CD4-positive, alpha-beta T cell treated with Interleukin-15 for 4 hours (primary cell): ENCODE data around the gene SMIM33.
"Not testable (repeated sequence)": the region's sequence is repeated elsewhere in the genome, so short reads cannot be mapped to it uniquely, and the experiment has no call there.

ENCODE experiments used
- DNase-seq: peaks from one replicate; pipeline ENCODE4 v3.0.0-alpha.2; 2020; ENCODE audit warnings: low spot score

Gene SMIM33

DNA sequence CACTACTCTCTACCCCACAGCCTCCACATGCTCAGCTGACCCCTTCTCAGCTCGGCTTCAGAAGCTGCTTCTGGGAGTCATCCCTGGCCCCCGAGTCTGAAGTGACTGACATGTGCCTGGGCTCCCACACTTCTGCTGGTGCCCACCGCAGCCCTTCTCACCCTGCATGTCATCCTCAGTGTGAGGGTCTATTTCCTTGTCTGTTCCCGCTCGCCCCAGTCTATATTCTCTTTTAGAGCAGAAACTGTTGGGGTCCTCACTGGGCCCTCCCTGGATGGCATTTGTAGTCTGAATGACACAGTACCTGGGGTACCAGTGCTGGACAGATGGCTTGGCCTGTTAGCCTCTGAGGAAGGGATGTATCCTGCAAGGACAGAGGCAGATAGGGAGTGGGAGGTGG, 13.6 kb upstream of the SMIM33 start:
- no peak for DNase-seq

DNA sequence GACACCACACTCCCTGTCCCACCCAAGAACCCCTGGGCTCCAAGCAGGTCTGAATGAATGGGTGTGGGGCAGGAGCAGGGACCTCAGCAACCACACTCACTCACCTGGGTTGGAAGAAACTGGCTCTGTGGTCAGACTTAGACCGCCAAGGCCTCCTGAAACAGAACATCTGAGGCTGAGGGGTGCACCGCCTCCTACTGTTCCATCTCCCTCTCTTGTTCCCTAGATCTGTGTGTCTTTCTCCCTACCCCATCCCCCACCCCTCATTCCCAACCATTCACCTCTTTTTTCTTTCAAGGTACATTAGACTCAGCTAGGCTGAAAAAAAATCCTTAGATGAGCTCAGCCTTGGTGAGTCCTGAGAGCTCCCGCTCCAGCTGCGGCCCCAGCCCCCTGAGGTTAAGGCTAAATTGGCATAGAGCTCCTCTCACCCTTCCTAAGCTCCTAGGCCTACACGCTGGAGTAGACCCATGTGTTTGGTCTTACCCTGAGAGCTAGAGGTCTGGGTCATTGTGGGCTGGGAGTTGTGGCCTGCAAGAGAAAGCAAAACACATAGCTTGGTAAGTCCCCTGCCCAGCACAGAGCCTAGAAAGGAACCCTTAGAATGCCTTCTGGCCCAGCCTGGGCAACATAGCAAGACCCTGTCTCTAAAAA, 13.0 kb upstream of the SMIM33 start:
- DNase-seq = no peak

DNA sequence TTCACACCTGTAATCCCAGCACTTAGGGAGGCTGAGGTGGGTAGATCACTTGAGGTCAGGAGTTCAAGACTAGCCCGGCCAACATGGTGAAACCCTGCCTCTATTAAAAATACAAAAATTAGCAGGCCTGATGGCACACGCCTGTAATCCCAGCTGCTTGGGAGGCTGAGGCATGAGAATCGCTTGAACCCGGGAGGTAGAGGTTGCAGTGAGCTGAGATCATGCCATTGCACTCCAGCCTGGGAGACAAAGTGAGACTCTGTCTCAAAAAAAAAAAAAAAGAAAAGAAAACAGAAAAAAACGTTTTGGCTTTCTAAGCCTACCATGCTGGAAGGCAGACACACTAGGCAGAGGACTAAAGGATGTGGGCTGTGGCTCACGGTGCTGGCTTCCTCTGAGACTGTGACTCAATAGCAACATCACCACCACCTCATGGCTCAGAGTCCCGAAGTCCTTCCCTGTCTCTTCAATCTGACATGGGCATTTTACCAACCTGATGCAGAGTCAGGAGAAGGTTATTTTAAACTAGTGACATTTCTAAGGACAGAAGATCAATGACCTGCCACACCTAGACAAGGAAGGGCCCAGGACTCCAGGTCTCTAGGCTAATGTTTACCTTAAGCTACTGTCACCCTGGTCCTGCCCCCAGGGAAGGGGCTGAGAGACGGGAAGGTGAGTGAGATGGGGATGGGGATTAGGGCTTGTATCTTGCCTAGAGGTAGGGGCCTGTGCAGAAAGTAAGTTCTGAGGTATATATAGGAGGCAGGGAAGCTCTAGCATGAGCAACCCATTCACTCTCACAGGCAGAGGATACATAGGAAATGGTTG, 12.0 kb upstream of the SMIM33 start:
- DNase-seq = peak; percentile 86

DNA sequence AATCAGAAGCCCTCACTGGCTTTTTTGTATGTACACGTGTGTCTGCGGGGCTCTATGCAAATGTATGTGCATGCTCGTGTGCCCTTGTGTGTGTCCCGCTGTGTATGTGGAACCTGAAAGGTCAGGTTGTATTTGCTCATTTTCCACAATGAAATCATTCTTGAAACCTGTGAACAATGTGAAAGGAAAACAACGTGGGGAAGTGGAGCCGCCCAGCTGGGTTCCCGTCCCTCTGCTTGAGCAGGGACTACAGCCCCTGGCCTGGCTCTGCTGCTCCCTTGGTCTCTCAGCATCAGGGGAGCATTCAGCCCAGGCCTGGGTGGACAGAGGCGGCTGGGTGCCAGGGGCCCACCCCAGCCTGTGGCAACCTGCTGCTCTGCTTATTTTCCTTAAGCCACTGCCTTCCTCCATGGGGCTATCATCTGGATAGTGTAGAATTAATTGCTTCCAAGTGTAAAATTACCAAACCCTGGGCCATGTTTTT, 11.3 kb upstream of the SMIM33 start:
- DNase-seq = no peak

DNA sequence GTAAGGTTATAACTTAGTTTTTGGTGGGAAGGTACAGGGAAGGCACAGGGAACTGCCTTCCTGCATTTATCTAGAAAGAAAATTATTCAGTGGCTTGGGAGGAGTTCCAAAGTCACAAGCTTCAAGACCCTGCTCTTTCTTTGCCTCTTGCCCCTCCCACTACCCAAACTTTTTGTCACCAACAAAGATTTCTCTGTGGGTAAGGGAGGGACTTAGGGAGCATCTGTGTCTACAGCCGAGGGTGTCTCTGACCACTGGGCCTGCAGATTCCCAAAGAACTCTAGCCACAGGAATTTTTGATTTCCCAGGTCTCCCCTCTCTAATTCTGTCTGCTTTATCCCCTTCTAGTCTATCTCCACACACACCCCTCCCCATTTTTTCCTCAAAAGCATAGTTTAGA, 10.3 kb upstream of the SMIM33 start:
- no peak for DNase-seq

DNA sequence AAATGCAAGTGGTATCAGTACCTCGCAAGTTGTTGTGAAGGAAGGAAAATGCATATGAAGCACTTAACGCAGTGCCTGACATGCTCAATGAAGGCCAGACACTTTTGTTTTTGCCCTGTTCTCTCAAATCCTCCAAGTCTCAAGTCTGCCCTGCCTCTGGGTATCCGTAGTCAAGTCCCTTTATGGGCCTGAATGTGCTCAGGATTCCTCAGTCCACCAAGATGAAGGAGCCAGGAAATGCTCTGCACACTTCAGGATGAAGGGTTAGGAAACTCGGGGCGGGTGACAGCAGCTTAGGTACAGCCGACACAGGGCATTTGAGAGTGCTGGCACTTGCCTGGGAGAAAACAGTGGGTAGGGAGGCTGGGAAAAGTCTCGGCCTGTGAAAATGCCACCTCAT, 9.6 kb upstream of the SMIM33 start:
- no peak for DNase-seq

DNA sequence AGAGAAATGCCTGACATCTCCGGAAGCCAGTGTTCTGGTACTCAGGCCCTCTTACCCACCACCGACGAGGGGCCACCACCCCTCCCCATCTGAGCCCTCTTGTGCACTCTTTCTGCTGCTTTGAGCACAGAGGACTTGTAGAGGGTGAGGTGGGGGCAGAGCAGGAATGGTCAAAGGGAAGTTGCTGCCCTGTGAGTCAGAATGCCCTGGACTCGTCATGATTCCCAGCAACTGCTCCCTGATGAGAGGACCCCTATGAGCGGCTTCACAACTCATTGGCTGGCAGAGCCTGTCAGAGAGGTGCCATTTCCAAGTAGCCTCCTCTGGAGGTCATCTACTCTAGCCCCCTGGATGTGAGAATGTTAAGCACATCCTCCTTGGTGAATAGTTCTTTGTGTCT, 9.1 kb upstream of the SMIM33 start:
- DNase-seq = no peak

DNA sequence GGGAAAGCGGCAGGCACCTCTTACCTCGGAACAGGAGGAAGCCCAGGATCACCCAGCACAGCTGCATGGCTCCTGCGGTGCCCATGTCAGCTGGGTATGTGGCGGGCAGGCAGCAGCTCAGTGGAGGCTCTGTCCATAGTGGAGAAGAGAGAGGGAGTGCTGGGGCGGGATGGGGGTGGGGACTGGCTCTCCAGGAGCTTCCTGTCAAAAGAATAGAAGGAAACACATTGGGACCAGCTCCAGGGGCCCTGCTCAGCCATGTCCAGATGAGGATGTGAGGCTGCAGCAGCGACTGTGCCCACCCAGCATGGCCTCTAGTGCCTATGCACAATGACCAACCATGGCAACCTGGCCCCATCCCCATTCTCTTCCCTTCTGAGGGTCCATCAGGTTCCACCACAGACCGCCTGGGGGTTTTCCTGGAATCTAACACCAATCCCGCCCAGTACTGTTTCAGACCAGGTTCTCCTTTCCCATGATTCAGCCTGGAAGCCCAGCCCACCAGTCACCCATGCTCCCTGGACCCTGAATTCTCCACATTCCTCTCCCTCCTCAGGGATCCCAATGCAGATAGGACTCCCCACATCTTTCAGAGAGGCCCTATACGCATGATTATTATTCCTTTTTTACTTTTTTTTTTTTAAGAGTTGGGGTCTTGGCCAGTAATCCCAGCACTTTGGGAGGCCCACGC, 8.1 kb upstream of the SMIM33 start, which contains the start of gene ECSCR:
Gene ECSCR (minus strand): TSS at position 158 of the 691 bp plus-strand sequence. CDS start 73 bp downstream, at position 85.
- DNase-seq = no peak

DNA sequence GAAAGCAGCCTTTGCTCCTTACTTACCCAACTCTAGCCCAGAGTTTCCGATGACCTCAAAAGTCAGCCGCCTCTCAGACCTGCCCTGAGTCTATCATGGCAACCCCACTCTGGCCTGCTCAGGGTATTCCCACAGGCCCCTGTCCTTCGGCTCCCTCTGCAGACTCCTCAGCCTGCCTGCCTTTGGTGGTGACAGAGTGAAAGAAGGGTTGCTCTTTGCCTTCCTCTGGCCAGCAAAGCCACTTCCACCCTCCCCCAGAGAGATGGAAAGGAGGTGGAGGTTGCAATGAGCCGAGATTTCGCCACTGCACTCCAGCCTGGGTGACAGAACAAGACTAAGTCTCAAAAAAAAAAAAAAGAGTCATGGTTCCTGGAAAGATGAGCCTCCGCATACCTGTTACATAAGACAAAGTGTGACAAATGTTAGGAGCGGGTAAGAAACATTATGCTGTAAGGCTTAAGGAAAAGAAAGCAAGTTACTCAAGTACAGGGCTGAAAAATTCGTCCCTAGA, 2.3 kb upstream of the SMIM33 start:
- no peak for DNase-seq

DNA sequence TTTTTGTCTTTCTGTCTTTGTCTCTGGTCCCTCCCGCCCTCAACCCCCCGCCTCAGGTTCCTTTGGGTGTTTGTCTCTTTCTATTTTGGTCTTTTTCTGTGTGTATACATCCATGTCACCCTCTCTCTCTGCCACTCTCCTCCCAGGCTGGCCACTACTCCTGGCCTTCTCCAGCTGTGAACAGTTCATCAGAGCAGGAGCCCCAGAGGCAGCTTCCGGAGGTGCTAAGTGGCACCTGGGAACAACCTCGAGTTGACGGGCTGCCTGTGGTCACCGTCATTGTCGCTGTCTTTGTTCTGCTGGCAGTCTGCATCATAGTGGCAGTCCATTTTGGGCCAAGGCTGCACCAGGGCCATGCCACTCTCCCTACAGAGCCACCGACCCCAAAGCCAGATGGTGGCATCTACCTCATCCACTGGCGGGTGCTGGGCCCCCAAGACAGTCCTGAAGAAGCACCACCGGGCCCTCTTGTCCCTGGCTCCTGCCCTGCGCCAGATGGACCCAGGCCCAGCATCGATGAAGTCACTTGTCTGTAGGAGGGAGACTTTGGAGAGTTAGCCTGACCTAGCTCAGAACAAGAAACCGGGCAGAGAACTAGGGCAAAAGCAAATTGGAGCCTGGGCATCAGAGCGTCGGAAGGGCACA, 1.7 kb downstream of the SMIM33 start:
- DNase-seq = no peak

DNA sequence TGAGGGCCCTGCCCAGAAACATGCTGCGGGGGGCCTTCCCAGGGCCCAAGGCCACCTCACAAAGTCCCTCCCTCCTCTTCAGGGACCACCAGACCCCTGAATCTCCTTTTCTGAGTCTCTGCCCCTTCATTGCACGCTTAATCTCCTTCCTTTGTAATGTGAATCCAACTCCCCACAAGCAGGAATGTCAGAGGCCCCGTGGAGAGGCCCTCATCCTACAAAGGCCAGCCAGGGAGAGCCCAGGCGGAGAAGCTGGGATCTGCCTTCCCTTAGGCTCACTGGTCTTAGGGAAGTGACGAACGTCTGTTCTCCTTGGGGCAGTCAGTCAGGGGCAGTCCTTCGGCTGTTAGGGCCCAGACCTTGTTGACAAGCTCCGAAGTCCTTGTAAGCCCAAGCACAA, 2.3 kb downstream of the SMIM33 start:
- DNase-seq = no peak

DNA sequence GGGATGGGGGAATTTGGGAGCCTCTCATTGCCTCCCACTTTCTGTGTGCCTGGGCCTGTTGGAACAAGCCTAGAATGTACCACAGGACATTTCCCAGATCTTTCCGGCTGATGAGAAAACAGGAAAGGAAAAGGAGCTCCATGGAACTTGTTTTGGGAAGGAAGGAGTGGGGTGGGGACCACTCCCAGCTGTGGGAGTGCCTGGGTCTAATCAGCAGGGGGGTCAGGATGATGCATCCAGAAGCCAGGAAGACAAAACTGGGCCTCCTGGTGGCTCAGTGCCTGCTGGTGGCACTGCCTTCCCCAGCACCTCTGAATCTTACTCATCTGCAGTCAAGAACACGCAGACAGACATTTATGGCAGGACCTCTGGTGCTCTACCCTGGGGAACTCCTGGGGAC, 2.8 kb downstream of the SMIM33 start:
- DNase-seq = no peak

DNA sequence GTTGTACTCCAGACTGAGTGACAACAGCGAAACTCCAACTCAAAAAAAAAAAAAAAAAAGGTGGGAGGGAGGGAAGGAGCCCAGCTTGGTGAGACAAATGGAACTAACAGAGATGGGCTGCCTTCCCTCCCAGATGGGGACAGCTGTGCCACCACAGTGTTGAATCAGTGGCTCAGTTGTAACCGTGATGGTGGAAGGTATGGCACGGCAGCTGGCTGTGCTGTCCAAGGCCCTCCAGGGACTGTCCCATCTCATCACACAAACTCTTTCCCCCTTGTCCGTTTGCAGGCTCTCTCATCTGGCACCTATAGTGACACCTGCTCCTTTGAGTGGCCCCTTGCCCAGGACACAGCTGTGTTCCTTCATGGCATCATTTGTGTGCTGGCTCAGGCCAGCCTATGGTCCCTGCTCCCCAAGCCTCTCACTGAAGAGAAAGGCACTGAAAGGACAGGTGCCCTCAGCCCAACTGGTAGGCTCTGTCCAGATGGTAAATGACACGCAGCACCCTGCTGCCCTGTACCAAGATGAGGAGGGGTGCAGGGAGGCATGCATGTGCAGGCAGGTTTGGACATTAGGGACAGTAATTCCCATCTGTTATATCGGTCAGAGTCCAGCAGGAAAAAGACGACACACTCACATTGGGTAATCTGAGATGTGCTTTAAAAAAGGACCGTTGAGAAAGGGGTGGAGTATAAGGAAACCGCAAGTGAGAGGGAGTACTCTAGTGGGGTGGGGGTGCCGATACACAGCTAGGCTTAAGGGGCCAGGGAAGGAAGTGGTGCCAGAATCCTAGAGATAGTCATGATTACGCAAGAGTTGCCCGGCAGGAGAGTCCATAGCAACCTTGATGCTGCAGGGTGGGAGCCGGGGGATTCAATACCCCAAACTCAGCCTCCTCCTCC, 4.3 kb downstream of the SMIM33 start:
- peak; percentile 40 for DNase-seq

DNA sequence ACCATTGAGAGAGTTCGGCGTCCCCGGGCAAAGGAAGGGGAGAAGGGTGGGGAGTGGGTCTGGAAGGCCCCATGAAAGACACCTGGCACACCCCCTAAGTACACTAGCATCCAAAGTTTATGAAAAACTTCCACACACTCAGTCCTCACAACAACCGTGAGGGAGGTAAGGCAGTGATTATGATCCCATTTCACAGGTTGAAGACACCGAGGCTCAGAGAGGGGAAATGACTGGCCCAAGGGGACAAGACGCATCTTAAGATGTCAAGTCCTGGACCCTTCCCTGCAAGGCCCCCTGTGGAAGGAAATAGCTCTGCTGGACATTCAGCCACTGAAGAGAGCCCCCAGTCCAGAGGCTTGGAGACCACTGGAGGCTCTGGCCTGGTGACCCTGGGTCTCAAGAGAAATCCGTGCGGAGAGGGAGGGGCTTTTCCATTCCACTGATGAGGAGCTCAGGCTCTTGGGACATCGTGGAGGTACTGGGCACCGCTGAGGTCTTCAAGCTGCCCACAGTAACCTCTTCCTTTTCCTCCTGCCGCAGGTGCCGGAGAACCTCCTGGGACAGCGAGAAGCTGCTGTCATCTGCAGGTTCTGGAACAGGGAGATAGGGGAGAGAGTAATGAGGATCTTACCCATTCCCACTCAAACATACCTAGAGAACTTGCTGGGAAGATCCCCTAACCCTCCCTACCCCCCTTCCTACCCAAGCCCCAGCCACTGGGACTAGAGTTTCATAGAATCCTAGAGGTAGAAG, 5.2 kb downstream of the SMIM33 start:
- no peak for DNase-seq

DNA sequence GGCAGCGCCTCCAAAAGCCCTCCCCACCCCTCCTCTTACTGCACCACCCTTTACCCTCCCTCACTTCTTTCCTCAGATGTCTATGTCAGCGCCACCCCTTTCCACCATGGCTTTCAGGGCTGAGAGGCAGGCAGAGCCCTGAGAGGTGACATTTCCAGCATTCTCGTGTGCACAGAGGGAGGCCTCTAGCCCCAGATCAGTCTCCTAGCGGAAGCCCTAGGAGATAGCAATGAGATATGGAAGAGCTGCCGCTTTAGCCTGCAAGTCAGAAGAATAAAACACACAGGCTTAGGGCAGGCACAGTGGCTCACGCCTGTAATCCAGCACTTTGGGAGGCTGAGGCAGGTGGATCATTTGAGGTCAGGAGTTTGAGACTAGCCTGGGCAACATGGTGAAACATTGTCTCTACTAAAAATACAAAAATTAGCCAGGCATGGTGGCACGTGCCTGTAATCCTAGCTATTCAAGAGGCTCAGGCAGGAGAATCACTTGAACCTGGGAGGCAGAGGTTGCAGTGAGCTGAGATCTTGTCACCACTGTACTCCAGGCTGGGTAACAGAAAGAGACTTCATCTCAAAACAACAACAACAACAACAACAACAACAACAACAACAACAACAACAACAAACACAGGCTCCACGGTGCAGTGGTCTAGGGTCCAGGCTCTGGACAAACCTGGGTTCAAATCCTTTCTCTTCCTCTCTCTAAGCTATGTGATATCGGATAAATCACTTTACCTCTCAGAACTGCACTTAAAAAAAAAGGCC, 8.0 kb downstream of the SMIM33 start:
- not testable (repeated sequence) for DNase-seq

DNA sequence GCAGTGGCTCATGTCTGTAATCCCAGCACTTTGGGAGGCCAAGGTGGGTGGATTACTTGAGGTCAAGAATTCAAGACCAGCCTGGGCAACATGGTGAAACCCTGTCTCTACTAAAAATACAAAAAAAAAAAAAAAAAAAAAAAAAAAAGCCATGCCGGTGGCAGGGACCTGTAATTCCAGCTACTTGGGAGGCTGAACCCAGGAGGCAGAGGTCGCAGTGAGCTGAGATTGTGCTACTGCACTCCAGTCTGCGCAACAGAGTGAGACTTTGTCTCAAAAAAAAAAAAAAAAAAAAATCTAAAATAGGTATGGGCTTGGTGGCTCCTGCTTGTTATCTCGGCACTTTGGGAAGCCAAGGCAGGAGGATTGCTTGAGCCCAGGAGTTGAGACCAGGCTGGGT, 8.9 kb downstream of the SMIM33 start:
- not testable (repeated sequence) for DNase-seq

DNA sequence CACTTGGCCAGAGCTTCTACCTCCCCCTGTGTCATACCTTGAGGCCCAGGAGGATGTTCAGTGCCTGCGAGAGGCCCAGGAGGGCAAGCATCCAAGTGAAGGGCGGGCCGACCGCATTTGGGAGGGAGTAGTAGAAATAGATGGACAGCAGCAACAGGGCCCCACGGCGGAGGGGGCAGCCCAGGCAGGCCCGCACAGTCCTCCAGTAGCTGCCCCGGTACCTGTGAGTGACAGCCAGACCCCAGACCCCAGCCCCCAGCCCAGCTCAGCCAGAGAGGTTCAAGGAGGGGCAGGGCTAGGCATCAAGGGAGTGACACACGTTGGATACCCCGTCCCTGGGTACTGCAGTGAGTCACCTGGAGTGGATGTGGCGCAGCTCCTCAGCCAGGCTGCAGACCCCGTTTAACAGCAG, 10.3 kb downstream of the SMIM33 start:
- peak; percentile 58 for DNase-seq

DNA sequence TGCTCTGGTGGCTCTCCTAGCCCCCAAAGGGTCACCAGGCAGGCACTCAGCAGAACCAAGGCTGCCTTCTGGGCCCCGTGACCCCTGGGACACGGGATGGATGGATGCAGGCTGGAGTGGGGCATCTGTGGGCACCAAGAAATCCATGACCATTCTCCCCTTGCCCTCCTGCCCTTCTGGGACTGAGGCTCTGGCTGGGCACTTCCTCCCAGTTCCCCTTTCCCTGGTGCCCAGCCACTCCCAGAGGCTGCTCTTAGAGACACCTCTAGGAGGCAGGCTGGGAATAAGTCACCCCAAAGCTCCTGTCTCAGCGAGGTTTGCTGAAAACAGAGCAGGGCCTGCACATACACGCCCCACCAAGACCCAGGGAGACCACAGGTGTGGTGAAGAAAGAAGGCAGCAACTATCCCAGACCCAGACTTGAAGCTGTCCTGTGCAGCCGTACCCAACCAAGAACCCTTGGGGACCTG, 10.8 kb downstream of the SMIM33 start:
- DNase-seq = no peak
